ENCODE results near the gene RSPO1.

DNA sequence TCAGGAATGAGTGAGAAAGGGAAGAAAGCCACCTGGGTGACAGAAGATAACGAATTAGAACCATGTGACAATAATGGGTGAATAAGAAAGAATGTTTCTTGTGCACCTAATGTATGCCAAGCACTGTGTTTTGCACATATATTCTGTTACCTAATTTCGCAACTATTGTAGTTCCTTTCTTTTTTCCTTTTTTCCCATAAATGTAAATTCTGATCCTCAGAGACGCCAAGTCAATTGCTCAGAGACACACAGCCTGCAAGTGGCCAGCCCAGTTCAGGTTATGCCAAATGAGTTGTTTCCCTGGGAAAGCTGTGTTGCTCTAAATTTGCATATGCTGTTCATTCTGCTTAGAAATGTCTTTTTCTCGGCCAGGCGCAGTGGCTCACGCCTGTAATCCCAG, 1.7 kb upstream of the RSPO1 start:
- TF ChIP-seq, protein P1, sequence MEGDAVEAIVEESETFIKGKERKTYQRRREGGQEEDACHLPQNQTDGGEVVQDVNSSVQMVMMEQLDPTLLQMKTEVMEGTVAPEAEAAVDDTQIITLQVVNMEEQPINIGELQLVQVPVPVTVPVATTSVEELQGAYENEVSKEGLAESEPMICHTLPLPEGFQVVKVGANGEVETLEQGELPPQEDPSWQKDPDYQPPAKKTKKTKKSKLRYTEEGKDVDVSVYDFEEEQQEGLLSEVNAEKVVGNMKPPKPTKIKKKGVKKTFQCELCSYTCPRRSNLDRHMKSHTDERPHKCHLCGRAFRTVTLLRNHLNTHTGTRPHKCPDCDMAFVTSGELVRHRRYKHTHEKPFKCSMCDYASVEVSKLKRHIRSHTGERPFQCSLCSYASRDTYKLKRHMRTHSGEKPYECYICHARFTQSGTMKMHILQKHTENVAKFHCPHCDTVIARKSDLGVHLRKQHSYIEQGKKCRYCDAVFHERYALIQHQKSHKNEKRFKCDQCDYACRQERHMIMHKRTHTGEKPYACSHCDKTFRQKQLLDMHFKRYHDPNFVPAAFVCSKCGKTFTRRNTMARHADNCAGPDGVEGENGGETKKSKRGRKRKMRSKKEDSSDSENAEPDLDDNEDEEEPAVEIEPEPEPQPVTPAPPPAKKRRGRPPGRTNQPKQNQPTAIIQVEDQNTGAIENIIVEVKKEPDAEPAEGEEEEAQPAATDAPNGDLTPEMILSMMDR (conservative IDR thresholded peaks at IDR 0.05; ENCODE audit: low read depth, low read length) = no peak
- TF ChIP-seq EZH2 (IDR thresholded peaks at IDR 0.05; ENCODE audit: low read length, unreplicated experiment) (no peak), EZH2phosphoT487 (IDR thresholded peaks at IDR 0.05; ENCODE audit: borderline replicate concordance, low read length) (no peak)

All from PC-3 (cell line).